Measurements from ENCODE around the gene FAM135A.
A peak's percentile ranks its signal among the peaks of the same experiment; 100 is the strongest.

The FAM135A gene

DNA sequence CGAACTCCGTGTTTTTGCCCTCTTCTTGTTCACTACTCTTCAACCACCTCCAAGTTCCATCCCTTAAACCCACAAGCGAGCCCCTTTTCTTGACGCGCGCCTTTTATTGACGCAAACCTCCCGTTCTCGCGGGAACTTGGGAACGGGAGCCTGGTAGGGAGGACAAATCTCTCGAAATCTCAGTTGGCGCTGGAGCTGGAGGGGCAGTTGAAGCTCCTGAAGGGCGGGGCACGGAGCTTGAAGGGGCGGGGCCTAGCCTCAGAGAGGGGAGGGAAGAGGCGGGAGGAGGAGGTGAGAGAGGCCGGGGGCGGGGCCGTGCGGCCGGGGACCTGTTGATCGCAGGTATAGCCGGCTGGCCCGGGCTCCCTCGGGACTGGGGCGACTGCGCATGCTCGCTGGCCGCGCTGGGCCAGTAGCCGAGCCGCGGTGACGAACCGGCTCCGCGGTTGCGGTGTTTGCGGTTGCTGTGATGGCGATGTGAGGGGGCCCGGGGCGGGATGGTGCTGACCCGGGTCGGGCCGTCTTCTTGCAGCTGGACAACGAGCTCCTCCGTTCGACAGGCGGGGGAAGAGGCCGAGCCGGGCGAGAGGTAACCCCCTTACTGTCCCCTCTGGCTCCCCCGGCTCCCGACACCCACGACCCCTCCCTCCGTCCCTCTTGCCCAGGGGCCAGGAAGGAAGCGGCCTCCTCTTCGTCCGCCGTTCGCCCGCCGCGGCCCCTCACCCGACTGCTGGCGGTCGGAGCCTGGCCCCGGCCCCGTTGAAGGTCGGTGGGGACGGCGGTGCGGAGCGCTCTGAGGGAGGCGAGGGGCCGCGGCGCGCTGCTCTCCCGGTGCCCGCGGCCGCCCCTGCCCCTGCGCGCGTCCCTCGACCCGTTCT, at the start of gene FAM135A:
TSS of gene FAM135A (plus strand) at position 395 of the 878 bp plus-strand sequence. CDS start 14,835 bp downstream, outside the sequence.
- DNase-seq: peak; percentile 99

GRCh38 chr6:70363741-70364493, 49.4 kb upstream of the FAM135A start:
- no peak for DNase-seq

GRCh38 chr6:70369332-70369950, 43.9 kb upstream of the FAM135A start:
- peak; percentile 64 for DNase-seq

- no peak for DNase-seq
Measured at GRCh38 chr6:70370496-70370895, 42.8 kb upstream of the FAM135A start.

- DNase-seq: peak; percentile 79
Measured at GRCh38 chr6:70371454-70372105, 41.7 kb upstream of the FAM135A start.

- no peak for DNase-seq
Measured at GRCh38 chr6:70375166-70375565, 38.1 kb upstream of the FAM135A start.

- no peak for DNase-seq
Measured at GRCh38 chr6:70375882-70376281, 37.4 kb upstream of the FAM135A start.

- no peak for DNase-seq
Measured at GRCh38 chr6:70376628-70377027, 36.7 kb upstream of the FAM135A start.

DNA sequence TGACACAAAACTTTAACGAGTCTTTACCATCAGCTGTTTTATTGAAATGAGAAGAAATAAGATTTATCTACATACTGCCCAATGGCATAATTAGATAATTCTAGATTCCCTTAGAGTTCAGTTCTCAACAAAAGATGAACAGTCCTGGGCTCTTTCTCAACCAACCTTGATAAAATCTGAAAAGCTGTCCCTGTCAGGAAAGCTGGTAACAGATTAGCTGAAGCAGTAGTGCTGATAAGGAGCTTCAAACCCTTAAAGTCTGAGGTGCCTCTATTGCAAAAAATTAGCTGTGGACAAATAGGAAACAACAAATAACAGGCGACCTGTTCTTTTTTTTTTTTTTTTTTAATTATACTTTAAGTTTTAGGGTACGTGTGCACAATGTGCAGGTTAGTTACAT, 35.9 kb upstream of the FAM135A start:
- DNase-seq: no peak

- DNase-seq: no peak
Measured at GRCh38 chr6:70379473-70380013, 33.8 kb upstream of the FAM135A start.

DNA sequence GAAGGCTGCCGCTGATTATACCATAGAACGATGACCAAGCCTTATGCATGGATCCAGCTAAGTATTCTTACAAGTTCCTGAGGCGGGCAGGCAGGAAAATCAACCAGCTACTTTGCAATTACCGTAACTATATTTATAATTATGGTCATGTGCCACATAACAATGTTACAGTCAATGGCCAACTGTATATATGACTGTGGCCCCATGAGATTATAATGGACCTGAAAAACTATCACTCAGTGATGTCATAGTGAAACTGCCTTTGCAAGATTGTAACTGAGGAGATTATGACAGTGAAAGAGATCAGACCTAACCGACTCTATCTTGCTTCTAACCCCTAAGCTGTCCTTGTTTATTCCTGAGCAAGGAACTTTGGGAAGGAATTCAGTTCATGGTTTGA, 33.1 kb upstream of the FAM135A start:
- no peak for DNase-seq

DNA sequence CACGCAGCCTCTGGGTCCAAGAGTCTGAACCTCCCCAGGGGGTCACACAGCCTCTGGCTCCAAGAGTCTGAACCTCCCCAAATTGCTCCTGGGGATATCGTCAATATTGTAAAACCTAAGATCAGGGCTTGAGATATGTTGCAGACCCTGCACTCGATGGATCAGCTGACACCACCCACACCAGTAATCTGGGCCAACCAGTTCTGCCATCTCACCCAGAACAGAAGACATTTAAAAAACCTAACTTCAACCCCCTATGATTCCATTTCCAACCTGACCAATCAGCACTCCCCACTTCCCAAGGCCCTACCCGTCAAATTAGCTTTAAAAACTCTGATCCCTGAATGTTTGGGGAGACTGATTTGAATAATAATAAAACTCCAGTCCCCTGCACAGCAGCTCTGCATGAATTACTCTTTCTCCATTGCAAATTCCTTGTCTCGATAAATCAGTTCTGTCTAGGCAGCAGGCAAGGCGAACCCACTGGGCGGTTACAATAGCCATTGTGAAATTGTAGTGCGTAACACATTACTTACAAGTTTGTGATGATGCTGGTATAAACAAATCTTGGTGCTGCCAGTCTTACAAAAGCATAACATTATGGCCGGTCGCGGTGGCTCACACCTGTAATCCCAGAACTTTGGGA, 32.4 kb upstream of the FAM135A start:
- no peak for DNase-seq

DNA sequence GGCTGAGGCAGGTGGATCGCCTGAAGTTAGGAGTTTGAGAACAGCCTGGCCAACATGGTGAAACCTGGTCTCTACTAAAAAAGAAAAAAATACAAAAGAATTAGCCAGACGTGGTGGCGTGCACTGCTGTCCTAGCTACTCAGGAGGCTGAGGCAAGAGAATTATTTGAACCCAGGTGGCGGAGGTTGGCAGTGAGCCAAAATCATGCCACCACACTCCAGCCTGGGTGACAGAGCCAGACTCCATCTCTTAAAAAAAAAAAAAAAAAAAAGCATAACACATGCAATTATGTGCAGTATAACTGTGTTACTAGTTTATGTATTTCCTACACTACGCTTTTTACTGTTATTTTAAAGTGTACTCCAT, 31.9 kb upstream of the FAM135A start:
- DNase-seq: no peak

DNA sequence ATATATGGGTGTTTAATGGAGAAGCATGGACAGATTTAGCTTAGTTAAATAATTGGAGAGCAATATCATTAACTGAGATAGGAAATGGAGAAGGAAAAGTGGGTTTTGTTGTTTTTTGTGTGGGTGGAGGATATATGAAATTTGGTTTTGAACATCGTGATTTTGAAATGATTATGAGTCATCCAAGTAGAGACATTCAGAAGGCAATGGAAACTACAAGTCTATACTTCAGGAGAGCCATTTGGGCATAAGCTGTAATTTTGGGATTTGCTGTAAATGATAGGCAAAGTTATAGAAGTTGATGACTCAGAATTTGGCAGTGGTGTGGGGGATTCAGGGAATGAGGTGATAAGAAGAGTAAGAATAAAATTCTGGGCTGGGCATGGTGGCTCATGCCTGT, 27.4 kb upstream of the FAM135A start:
- DNase-seq: no peak

- no peak for DNase-seq
Measured at GRCh38 chr6:70388814-70389213, 24.5 kb upstream of the FAM135A start.

DNA sequence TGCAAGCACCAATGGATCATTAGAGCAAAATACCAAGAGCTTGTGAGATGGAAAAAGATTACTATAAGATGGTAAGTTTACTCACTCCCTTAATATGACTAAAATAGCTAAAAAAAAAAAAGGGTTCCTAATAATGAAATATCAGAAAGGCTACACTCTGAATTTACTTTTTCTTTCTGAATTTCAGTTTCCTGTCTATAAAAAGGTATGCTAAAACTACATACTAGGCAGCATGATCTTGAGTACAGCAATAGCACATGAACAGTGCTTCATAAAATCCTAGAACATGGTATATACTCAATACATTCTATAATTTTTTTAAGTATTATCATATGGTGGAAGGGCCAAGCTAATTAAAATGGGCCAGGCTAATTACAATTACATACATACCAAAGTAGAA, 24.0 kb upstream of the FAM135A start:
- DNase-seq: no peak

GRCh38 chr6:70390067-70390466, 23.2 kb upstream of the FAM135A start:
- peak; percentile 26 for DNase-seq

DNA sequence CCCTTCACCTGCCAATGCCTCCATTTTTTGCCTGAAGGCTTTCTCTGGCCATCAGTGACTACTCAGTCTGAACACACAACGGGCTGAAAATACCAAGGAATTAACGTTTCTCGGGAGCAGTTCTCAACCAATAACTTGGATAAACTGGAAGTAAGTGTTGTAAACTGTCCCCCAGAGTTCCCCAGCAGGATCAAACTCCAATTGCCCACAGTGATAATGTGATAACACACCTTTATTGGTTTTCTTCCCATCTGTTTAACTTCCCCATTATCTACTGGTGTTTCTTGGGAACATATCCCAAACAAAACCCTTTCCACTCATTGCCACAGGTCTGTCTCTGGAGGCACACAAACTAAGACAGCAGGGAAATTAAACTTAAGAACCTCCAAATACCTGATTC, 21.8 kb upstream of the FAM135A start:
- DNase-seq: no peak

DNA sequence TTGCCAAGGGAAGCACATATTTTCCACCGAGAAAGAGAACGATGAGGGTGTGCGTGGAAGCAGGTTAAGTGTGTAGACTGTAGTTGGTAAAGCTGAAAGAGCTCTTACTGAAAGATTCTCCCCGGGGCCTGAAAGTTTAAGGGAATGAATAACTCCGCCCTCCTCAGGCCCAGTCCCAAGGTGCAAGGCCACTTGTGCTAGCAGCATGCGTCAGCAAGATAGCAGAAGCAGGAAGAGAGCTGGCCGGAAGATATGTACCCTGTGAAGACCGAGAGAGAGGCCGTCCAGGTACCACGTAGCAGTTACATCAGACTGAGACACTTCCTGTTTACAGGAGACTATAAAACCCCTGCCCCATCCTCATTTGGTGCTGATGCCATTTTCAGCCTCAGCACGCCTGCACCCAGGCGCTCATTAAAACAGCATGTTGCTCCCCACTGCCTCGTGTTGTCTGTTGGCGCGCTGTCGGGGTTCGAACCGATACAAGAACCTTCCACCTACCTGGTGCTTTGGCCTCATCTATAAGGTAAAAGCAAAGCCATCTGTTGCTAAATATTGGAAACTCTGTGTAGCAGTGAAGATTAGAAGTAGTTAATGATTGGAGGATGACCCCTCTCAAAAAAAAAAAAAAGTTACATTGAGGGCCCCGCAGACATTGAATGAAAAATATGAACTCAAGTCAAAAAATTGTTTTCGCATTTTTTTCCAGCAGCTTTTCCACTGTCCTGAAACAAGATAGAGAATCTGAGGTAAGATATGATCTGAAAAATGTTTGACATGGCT, 18.6 kb upstream of the FAM135A start:
- no peak for DNase-seq

- DNase-seq: no peak
Measured at GRCh38 chr6:70395301-70395672, 18.0 kb upstream of the FAM135A start.

GRCh38 chr6:70396163-70396562, 17.1 kb upstream of the FAM135A start:
- no peak for DNase-seq

Measured in NCI-H774 (cell line).